NCI-H128 (cell line): Measurements from ENCODE around the gene ANO1.

ENCODE experiments used
- DNase-seq: peaks from one replicate; lab custom pipeline; 2025; ENCODE audit not compliant: unreplicated experiment; lab: John Stamatoyannopoulos, UW

The ANO1 gene

DNA sequence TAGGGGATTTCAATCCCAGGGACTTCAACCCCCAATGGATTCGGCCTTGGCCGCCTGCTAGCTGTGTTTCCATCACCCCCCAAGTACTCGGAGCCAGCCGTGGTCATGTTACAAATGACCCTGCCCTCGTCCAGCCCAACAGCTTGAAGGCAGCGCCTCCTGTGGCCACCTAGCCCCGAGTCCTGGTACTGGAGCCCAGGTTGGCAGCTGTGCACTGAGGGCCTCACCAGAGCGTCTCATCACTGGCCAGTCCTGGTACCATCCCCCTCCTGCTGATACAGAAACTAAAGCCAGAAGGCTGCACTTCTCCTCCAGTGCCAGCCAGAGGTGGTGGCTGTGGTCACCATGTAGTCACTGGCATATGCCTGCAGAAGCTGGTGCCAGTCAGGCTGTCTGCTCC is 80.1 kb downstream of the ANO1 start:
- no peak for DNase-seq

DNA sequence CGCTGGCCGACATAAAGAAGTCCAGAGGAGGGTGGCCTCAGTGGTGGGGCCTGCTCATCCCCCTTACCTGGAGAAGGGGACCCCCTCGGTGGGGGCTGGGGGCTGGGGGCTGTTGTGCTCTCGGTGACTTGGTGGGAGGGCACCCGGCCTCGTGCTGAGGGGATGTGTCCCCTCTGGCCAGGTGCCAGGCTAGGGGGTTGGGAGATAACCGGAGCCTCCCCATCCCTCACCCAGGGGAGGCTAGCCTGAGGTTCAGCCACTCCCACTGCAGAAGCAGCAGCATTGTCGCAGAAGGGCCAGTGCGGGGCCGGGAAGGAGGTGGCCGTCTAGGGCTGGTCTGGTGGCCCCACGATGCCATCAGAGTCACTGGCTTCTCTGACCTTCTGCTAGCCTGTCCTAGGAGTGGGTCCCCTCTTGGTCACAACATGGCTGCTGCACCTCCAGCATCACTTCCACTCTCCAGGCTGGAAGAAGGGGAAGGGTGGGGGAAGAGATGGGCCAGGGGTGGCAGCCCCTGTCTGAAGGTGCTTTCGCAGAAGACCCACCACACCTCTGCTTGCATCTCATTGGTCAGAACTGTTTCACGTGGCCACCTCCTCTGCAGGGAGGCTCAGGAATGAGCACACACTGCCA is 80.8 kb downstream of the ANO1 start:
- no peak for DNase-seq

DNA sequence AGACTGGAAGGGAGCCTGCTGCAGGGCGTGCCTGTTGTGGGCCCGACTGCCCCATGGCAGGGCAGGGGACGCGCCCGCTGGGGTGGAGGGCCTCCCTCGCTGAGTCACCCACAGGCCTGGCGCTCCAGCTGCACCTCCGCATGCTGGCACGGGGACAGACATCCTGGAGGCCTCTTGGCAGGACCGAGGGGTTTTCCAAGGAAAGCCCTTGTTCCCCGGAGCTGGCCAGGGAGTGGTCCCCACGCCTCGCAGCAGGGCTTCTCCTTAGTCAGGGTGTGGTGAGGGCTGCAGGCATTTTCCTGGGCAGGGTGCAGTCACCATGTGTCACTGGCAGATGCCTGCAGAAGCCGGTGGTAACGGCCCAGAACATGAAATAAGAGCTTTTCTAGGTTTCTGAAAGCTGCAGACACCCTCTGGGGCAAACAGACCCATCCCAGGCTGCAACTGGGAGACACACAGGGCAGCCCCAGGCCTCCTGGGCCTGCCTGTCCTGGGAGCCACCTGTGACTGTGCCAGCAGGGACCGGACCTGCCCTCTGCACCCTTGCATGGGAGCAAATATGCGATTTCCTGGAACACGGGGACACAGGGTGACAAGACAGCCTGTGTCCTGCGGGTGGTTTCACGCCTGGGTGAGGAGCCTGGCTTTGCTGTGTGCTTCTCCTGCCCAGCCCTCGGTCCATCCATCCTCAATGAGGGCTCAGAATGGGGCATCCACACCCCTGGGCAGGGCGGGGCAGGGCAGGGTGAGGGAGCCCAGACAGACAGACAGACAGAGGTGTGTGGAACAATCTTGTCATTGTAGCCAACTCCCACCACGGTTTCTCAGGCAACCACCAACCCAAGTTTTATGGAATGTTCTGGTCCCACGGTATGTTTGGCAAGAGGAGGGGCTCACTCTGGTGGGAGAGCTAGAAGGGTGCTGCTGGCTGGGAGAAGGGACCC is 81.8 kb downstream of the ANO1 start:
- DNase-seq, result no peak

DNA sequence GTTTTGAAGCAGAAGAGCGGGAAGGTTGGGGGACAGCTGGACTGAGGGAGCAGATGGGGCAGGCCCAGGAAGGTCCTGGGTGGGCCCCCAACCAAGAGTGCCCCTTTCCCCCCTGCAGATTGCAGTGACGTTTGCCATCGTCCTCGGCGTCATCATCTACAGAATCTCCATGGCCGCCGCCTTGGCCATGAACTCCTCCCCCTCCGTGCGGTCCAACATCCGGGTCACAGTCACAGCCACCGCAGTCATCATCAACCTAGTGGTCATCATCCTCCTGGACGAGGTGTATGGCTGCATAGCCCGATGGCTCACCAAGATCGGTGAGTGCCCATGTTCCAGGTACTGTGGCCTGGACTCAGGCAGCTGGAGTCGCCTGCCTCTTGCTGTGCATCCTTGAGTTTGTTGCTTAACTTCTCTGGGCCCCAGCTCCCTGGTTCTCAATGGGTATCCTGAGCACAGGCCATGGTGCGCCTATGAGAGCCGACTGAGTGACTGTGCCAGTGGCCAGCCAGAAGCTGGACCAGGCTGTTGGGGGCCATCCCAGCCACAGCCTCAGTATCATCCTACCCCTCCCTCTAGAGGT is 83.0 kb downstream of the ANO1 start:
- no peak for DNase-seq

DNA sequence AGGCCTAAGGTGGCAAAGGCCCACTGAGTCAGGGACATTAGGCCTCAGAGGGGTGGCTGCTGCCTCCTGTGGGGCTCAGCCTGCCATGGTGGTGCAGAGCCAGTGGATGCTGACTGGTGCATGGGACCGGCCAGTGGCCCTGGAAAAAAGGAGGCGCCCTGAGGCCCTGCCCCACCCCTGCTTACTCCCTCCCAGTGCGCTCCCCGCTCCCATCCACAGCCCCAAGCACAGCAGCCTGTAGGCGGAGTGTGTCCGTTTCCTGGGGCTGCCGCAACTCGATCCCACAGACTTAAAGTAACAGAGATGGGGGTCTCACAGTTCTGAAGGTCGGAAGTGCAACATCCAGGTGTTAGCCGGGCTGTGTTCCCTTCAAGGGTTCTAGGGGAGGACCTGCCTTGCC is 86.6 kb downstream of the ANO1 start:
- DNase-seq, result no peak

DNA sequence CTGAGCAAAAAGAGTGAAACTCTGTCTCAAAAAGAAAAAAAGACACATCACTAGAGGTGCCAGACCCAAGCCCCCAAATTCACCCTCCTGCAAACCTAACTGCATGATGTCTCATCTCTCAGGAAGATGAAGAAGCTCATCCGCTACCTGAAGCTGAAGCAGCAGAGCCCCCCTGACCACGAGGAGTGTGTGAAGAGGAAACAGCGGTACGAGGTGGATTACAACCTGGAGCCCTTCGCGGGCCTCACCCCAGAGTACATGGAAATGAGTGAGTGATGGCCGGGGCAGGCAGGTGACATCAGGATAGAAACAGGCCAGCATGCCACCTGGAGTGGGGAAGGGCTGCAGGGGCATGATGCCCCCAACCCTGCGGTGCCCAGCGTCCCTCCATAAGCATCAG is 89.0 kb downstream of the ANO1 start:
- no peak for DNase-seq

DNA sequence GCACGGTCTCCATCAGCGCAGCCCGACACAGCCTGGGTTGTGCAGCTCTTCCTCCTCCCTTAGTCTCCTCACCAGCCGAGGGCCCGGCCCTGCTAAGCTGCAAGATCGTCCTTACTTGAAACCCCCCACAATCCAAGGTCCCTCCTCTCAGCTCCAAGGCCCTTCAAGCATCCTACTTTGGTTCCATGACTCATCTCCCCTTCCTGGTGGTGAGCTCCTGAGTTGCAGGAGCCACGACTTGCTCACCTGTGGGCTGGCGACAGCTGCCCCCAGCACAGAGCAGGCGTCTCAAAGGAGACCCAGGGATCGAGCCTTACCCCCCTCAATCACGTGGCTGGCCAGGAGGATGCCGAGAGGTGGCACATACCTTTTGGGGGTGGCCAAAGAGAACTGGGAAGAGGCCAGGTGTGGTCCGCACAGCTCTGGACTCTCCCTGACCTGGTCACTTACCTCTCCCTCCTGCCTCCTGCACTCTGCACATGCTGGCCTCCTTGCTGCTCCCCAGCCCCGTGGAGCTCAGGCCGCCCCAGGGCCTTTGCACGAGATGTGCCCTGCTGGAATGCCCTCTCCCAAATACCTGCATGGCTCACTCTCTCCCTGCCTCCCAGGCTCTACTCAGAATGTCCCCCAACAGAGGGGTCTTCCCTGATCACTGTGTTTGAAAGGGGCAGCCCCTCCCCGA is 89.7 kb downstream of the ANO1 start:
- no peak for DNase-seq

DNA sequence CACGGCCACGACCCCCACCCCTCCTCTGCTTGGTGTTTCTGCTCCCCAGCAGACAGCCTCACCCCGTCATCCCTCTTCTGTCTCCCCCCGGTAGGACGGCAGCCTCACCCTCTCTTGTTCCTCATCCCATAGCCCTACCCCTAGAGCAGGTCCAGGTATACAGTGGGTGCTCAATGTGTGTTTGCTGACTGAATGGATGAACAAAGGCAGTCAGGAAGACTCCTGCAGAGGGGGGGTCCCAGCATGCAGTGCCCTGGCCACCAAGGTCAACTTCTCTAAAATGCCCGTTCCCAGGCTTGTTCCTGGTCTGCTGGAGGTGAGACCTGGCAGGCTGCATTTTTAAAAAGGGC is 90.3 kb downstream of the ANO1 start:
- no peak for DNase-seq

DNA sequence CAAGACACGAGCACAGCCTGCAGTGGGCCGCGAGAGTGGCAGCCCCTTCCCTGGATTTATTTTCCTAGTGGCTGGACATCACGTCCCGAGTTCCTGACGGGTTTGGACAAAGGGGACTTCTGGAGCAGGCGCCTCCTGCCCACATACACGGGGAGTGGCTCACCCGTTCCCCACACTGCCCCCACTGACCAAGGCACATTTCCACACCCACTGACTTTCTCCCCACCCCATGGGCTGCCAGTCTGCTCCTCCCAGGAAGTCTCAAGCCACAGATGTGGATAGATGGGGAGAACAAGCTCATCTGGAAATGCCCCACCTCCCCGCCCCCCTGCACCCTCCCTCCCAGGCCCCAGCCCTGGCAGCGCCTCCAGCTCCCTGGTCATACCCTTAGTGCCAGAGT is 91.0 kb downstream of the ANO1 start:
- DNase-seq, result no peak

DNA sequence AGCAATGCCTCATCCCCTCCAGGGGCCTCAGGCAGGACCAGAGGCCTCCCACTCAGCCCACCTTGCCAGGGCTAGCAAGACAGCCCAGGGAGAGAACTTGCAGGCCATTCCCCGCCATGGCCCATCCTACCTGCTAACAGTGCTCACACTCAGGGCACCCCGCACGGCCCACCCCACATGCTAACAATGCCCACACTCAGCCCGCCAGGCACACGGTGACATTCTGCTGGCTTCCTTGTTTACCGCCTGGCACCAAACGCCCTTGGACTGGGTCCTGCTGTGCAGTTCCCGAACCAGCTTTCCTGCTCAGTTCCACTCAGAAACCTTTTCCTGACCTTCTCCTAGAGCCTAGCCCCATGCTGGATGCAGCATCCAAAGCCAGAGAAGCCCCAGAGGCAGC is 91.5 kb downstream of the ANO1 start:
- no peak for DNase-seq

DNA sequence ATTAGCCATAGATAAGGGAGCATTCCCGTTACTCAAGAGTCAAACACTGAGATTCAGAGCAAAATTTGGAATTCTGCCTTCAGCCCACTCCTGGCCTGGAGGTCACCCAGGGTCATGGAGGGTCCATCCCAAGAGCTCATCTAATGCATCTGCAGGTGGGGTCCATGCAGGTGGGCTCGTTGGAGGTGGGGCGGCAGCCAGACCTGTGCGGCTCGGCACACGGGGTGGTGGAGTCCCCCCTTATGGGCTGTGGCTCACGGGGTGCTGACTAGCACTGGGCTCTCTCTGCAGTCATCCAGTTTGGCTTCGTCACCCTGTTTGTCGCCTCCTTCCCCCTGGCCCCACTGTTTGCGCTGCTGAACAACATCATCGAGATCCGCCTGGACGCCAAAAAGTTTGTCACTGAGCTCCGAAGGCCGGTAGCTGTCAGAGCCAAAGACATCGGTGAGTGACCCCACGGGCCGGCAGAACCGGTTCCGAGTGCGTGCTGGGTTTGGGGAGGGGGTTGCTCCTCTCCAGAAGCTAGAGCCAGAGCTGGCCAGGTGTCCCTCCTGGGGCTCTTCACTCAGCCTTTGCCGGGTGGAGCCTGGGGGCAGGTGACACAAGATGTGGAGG is 92.6 kb downstream of the ANO1 start:
- no peak for DNase-seq

DNA sequence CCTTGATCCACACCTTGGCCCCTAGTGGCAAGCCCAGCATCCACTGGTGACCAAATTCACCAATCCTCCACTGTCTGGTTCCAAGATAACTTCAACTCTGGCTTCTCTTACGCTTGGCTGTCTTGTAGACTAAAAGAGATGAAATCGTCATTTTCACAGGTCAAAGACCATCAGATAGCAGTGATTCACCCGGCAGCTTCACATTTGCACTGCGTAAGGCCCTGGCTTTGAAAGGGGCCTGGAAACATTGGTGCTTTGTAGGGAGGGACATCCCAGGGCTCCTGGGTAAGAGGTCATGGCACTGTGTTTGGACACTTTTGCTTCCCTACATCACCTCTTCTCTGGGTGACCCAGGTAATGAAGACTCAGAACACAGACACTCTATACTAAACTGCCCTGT is 94.9 kb downstream of the ANO1 start:
- DNase-seq, result no peak

DNA sequence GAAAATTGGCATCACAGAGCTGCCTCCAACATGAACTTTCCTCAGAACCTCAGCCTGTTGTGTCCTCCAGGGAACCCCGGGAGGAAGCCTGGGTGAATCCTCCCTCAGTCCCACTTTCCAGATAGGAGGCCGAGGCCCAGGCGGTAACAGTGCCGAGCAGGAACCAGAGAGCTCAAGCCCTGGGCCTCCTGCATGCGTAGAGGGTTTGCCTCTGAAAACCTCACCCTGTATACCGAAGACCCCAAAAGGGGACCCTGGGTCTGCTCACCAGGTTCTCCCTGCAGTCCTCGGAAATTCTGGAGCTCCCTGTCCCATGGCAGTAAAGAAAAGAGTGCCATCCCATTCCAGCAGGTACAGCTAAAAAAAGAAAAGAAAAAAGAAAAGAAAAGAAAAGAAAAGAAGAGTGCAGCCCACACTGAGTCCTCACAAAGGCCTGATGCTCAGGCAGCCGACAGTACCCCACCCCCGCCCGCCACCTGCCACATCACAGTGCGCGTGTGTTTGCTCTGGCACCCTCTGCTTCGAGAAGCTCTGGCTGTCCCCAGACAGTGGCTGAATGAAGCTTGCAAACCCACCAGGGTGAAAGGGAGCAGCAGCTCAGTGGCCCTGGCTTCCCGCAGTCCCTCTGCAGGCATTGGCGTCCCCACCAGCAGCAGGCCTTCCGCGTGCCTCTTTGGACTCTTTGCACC is 96.6 kb downstream of the ANO1 start:
- no peak for DNase-seq

DNA sequence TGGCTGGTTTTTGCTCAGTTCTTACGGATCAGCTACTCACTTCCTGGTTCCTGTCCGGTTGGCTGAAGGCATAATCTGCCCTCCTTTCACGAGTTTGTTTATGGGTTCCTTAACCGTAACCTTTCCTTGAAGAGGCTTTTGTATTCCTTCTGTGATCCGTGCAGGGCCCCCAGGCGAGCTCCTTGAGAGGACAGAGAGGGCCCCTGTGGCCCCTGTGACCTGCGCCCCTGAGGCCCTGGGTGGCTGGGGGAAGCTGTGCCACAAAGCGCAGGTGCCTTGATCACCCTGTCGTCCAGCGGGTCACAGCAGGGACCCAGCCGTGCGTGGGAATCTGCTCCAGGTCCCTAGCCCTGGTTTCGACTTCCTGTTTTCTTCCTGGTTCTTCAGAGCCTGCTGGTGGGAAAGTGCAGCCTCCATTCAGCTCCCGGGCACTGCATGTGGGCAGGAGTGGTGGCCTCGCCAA is 97.2 kb downstream of the ANO1 start:
- no peak for DNase-seq

DNA sequence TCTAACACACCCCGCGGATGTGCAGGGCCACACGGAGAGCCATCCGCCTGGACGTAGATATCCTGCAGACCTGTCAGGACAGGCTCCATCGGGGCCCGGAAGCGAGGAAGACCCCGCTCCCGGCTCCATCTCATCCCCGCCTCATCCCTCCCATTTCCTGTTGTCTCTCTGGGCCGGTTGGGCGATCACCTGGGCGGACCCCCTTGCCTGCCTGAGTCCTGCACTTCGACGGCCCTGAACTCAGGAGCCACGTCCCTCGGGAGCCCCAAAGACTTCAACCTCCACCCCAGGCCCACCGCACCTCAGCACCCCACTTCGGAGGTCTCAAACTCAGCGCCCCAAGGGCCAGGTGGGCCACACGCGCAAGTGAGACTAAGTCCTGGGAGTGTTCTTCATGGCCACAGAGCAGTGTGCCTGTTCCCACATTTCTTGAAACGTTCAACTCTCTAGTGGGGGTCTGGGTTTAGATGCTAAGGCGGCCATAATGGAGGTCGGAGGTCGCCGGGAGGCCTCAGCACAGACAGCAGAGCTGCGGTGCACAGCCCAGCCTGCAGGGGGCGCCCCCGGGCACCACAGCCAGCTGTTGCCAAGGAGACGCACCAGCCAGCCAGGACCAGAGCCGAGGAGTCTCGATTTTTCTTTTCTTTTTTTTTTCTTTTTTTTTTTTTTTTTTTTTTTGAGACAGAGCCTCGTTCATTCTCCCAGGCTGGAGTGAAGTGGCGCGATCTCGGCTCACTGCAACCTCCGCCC is 99.0 kb downstream of the ANO1 start:
- no peak for DNase-seq

DNA sequence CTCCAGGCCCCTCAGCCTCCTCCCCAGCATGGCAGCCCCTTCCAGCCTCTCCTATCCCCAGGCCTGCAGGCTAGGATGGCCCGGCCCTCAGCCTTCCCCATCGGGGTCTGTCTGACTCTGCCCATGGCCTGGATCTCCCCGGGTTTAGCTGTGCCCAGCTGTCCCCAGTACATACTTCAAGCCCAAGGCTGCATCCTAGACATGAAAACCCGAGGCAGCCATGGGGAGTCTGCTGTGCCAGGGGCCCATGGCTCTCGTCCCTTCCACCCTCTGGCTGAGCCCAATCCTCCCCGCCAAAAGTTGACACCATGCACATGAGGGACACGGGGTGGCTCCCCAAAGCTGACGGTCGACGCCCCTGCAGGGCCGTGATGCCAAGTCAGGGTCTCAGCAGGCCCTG is 102.8 kb downstream of the ANO1 start:
- DNase-seq, result no peak

DNA sequence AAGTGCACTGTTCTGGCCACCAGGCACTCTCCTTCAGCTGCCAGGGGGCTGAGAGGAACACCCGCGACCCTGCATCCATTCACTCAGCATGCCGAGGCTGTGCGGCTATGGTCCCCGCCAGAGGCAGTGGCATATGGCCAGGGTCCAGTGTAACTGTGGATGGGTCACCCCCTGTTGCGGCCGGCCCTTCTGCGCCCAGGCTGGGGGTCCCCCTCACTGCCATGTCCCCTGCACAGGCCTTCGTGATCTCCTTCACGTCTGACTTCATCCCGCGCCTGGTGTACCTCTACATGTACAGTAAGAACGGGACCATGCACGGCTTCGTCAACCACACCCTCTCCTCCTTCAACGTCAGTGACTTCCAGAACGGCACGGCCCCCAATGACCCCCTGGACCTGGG is 104.1 kb downstream of the ANO1 start:
- DNase-seq, result no peak

DNA sequence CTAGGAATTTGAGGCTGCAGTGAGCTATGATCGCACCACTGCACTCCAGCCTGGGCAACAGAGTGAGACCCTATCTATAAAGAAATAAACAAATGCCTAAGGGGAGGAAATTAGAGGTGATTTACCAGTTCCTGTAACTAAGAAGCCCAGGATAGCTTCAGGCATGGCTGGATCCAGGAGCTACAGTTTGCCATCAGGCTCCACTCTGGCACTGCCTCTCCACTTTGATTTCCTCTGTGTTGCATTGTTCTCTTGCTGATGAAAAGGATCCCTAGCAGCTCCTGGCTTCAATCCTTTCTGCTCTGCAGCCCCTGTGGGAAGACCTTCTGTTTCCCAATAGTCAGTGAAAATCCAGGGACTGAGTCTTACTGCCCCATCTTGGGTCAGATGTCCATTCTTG is 104.9 kb downstream of the ANO1 start:
- DNase-seq, result no peak

DNA sequence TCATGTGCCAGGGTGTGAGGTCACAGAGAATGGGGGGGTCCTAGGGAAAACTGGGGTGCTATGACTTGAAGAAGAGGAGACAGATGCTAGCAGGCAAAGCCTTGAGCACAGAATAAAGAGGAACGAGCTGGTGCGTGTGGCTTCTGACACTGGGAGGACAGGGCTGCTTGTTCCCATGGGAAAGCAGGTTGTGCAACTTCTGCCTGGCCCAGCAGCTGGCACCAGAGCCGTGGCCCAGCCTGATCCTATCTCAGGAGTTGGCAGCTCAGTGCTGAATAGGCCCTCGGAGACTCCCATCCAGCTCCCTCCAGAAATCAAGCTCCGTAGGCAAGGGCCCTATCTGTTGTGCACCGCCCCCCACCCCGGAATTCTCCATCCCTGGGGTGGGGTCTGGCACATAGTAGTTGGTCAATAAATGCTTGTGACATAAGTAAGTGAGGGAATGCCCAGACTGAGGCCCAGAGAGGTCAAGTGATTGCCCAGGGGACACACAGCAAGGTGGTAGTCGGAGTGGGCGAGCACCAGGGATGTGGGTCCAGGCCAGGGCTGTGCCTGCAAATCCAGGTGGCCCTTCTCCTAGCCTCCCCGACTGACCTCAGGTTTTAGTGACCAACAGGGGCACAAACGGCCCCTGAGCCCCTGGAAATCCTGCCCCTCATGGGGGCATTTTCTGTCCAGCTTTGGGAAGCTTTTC is 105.5 kb downstream of the ANO1 start:
- DNase-seq, result no peak
